ENCODE data around the gene LPCAT1. TPM values are rescaled to one million over a fixed set of nuclear protein-coding genes. Genes with fewer than 3 reads are reported as not detected.

Gene LPCAT1
- polyA plus RNA-seq, 1 donor, result 46.0 TPM

DNA sequence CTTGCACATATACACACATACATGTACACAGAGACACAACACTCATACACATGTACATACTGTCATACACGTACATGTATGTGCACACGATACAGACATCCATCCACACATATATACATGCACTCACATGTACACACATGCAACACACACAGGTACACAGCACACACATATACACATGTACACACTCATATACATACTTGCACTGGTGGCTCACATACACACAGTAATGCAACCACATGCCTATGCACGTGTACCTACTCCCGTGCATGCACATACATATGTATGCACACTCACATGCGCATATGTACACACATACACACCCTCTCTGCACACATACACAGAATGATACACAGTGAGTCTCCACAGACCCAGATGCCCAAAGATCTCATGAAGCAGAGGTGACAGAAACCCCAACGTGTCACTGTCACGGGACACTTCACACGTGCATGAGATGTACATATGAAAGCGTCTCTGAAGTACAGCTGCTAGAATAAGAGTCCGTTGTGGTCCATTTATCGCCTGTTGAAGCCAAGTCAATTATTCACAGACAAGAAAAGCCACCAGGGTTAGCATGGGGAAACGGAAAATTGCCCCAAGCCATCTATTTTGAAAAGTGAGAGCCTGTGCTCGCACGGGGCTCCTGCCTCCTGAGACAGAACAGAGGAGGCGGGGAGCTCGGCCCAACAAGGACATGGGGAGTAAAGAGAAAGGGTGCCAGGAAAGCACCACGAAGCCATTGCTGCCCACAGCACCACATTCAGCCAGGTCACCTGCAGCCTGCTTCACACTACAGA lies 24.9 kb downstream of the LPCAT1 start:
- DNase-seq, result peak; percentile 41

DNA sequence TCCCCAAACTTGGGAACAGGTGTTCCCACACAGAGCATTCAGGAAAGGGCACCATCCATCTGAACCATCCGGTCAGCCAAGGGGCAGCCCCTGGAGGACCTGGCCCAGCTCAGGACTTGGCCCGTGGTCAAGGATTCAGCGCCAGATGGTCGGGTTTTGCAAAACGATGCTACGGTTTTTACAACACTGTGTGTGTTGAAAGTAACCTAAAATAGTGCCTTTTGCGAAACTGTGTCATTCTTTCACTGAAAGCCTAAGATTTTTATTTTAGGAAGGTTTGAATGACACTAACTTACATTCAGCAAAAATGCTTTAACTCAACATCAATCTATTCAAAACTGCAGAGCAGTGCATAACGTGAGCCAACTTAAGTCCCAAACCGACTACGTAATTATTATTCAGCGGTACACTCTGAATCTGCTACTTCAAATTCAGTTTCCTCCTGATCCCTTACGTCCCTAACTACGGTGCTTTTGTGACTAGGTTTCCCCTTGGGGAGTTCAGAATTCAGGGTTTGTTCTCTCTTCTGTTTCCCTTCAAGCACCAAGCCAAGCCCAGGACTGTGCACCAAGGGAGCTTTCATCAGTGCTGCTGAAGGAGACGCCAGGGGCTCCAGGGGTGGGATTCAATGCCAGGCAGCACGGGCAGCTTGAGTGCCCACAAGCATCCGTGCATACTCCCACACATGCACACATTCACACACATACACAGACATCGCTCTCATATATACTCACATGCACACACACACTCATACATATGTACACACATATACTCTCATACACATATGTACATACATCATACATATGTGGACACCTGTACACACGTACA lies 25.8 kb downstream of the LPCAT1 start:
- DNase-seq, result no peak

DNA sequence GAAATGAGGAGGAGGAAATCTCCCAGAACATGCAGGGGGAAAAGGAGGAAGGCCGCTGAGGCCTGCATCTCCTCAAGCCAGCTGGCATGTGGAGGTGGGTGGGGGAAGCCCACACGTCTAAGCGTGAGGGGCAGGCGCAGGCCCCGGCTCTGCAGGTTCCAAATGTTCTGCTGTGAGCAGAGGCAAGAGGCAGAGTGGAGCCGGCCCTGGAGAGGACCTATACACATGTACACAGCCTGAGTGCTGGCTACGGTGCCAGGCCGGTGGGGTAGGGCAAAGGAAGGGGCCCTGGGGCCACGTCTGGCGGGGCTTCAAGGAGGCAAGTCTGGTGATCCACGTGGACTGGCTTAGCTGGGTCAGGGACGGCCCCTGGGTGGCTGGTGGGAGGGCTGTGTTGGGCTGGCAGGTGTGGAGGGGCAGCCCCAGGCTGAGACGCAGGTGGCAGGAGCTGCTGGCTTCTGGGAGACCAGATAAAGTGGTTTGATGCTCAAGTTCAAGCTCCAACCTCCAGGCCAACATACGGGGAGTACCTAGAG lies 26.4 kb downstream of the LPCAT1 start:
- DNase-seq, result no peak

DNA sequence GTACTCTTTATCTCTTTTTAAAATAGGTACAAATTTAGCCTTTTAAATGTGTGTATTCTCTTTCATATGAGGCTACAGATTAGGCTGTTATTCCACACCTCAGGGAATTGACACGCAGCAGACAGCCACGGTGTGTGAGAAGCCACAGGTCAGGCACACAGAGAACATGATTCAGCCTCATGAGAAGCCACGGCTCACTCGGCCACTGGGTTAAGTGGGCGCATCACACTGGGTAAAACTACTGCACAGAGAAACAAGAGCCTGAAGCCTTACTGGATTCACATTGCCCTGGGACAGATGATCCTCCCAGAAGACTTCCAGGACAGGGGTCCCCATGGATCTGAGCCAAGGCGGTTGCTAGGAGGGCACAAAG lies 28.2 kb downstream of the LPCAT1 start:
- DNase-seq, result no peak

DNA sequence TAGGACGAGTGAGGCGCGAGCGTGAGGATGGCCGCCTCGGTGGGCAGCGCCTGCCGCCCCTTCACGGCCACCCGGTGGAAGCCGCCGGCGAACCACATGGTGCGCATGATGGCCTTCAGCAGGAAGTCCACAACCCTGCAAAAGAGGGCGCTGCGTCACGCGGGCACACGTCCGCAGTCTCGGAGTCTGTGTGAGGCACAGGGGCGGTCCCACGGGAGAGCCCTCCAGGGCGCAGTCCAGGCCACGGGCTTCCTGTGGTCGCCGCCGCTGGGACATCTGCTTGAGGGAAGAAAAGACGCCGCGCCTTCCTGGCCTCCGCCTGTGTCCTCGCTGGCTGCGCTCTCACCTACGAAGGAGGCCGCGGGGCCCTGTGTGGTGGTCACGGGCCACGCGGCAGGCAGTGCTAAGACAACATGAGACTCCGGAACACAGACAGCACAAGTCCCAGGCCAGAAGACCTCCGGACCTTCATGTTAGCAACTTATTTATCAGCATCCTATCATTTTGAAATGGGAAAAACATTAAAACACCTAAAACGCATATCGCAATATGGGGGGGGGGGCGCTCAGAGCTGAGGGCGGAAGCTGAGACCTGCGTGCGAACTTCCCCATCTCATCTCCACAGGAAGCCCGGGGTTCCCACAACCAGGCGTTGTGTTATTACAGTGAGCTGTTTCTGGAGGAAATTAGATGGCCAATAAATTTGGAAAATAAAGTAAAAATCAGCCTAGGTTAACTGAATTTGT lies 28.8 kb downstream of the LPCAT1 start:
- DNase-seq, result no peak

DNA sequence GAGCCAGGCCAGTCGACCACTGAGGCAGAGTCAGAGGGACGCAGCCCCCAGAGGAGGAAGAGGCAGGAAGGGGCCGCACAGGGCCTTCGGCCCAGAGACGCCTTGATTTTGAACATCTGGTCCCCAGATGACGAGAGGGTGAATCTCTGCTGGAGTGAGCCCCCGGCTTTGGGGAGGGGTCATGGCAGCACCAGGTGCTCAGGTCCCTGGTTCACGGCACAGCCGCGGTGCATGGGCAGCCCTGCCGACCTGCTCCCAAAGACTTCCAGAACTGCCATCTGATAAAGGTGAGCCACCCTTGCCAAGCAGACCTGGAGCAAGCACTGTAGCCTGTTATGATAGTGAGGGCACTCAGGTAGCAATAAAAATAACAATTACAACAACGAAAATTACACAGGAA lies 29.8 kb downstream of the LPCAT1 start:
- no peak for DNase-seq

DNA sequence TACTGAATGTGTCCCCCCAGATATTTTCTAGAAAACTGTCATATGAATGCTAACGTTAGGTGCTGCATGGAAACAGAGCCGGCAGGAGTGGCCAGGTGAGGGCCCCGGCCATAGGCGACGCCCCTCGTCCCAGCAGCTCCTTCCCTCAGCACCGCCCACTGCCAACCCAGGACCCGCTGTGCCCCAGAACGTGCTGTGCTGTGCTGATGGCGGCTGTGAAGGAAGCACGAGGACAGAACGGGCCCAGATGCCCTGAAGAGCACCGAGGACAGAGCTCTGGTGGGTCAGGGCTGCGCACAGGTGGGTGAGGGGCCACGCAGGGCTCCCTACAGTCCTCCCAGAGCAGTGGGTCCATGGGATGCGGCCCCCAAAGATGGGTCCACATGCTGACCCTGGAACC lies 30.3 kb downstream of the LPCAT1 start:
- no peak for DNase-seq

DNA sequence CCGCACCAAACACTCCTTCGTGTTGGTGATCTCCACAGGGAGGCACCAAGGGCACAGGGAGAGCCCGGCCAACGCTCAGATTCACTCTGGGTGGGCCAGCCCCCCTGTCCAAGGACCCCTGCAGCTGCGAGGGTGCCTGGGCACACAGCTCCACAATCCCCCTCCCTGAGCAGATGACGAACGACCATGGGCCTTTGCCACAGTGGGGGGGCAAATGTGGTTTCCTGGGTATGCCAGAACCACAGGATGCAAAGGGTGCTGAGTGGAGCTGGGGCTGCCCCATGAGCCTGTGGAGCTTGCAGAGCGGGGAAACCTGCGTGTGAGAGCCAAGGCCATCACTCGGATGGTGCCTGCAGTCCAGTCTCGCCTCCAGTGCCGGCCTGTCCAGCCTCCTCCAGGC lies 31.0 kb downstream of the LPCAT1 start:
- no peak for DNase-seq

DNA sequence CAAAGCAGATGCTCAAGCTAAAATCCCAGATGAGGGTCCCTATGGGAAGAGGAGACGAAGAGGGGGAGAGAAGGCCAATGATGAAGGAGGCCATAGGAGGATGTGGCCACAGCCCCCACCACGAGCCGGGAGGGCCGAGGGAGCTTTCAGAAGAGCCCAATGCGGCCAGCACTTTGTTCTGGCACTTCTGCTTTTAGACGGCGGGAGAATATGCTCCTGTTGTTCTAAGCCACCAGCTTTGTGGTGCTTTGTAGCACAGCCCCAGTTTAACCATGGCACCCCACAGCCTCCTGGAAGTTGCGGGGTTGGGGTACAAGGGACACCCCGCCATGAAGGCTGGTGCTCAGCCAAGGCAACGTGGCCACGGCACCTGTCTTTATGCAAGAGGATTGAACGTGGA lies 33.4 kb downstream of the LPCAT1 start:
- DNase-seq, result no peak

DNA sequence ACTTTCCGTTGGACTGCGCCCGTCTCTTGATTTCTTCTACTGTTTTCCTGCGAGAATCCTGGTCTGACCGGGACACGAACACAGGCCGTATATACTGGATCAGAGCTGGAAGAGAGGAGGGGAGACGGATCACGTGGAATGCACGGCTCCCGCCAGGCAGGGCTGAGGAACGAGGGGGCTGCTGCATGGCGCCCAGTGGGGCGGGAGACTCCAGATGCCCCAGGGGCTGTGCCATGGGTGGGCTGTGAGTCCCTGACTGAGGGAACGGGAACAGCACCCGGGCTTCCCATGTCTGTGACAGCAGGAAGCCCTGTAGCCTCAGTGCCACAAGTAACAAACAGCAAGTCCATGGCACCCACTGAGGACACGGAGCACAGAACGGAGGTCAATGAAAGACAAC lies 34.0 kb downstream of the LPCAT1 start:
- DNase-seq, result no peak

DNA sequence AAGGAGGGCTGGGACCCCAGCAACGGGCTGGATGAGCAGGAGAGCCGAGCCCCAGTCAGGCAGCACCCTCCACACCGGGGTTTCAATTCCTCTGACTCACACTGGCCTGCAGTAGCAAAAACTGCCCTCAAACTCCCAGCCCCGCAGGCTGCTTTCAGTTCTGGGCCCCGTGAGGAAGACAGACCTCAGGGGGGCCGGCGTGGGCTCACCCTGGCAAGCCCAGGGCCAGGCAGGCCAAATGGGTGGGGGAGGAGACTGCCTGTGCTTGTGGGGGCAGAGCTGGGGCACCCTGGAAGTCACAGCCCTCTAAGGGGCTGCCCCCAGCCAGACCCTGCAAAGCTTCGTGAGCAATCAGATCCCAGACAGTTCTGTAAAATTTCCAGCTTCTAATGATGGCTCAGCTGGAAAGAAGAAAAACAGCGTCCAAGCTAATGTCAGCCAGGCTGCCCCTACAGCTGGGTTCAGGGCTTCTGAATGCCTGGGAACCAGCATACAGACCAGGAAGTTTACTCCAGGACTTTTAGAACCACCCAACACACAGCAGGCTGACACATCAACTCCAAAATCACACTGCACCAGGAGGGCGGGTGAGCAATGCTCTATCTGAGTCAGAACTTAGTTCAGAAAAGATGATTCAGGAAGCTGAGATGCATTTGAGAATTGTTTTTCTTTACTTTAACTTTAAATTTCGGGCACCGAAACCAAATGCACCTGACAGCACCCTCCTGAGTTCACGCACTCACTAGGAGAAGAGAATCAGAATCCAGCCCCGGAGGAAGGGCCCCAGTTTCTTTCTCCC lies 34.7 kb downstream of the LPCAT1 start:
- no peak for DNase-seq

DNA sequence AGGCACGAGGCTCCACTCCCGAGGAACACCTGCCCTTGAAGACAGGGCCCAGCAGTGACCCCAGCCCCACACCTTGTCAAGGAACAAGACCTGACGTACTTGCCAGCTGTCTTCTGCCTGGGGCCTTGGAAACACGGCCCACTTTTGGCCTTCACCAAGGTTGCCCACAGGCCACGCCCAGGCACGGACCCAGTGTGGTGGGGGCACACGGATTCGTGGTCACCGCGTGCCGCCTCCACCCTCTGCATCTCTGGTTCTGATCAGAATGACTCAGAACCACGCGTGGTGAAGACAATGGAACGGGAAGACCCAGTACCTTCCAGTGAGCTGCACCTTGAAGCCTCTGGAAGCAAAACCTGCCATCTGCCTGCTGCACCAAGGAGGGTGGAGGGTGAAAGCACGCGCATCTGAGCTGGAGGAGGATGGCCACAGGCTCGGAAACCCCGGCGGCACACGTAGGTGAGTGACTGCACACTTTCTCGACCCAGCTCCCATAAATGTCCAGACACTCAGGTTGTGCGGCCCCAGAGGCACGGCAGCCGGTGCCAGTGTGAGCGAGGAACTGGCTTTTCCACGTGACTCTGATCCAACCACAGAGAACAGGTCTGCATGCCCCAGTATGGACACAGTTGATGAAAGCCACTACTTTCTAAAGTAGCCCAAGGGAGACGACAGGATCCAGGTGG lies 36.5 kb downstream of the LPCAT1 start:
- no peak for DNase-seq

DNA sequence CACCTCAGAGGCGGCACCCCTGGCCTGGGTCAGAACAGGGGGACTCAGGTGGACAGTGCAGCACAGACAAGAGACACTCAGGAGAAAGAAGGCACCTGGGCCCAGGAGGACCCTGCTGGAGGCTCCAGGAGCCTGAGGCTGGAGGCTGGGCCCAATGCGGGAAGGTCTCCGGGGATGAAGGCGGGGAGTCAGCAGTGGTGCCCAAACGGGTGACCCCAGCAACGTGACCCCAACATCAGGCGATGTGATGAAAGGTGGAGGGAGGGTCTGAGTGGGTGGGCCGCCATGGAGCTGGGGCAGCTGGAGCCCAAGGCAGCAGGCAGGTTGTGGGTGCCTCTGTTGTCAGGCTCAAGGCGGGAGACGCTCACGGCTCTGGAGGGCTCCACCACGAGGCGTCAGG lies 37.5 kb downstream of the LPCAT1 start:
- no peak for DNase-seq

DNA sequence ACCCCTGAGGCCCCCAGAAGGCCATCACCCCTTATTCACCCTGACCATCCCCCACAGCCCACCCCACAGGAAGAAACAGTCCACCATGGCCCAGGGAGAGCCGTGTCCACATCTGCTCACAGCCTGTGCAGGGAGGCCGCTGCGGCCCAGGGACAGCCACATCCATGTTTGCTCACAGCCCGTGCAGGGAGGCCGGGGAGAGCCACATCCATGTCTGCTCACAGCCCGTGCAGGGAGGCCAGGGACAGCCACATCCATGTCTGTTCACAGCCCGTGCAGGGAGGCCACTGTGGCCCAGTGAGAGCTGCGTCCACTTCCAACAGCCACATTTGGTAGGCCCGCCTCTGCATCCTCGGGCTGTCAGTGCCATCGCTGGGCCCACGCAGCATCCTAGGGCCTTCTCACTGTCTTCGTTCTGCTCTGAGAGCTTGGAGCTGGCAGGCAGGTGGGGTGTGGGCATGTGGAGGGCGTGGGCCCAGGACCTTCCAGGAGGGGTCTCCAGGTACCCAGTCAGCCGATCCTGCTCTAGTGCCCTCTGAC lies 38.1 kb downstream of the LPCAT1 start:
- no peak for DNase-seq

DNA sequence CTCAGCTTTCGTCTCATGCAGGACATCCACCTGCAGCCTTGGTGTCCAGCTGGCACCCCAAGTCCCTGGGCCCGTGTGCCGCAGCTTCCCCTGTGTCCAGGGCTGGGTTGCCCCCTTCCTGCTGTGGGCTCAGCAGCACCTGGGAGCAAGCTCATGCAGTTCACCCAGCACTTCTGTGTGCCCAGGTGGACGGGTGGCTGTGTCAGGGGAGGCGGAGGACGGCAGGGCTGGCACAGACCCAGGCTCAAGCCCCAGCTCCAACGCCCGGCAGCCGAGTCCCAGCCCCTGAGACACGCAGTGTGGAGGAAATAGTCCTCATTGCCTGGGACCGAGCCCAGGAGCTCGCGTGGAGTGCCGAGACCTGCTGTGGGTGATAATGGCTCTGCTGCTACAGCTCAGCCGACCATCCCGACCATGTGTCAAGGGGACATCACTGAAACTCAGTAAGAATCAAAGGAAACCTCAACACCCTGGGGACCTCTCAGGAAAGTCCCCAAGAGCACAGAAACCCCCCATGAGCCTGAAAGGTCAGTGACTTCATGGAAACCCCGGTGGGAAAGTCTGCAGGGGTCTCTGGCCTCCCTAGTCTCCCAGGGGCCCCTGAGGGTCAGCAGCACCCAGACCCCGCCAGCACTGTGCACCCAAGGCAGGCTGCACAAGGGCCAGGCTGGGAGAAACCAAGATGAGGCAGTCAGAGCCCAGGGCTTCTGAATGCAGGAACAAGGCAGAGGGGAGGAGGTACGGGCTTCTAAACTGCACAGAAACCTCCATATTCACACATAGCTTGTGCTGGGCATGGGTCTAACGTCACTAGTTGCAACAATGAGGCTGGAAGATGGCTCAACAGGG lies 38.8 kb downstream of the LPCAT1 start:
- DNase-seq, result no peak

DNA sequence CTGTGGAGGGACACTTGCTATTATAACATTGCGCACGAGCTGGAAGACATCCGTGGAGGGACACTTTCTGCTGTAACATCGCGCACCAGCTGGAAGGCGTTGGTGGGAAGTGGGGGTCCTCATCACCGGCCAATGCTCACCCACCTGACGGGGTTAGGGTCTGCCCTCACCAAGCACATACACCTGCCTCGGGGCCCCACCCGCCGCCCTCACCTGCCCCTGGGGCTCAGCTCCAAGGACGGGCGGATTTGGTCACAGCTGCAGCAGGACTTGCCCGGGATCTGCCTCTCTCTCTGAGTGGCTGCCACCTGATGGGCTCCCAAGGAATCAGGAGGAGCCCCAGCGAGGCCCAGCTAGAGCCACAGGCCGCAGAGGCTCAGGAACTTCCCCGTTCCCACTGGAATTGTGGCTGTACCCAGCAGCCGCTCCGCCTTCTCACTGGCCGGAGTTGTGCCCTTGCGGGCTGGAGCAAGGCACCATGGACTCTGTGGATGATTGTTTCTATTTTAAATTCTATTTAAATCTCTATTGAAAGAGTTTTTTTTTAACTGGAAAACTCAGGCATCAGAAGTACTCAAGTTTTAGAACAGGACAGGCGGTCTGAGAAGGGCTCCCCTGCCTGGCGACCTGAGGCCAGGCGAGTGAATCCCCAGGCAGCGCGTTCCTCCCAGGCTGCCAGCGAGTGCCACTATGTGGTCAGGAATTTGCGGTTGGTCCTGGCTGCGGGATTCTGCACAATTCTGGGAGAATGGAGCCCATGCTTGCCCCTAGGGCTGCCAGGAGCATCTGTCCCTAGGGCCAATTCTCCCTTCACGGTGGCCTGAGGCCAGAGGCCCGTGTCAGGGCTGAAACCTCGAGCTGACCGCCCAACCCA lies 39.7 kb downstream of the LPCAT1 start:
- no peak for DNase-seq

DNA sequence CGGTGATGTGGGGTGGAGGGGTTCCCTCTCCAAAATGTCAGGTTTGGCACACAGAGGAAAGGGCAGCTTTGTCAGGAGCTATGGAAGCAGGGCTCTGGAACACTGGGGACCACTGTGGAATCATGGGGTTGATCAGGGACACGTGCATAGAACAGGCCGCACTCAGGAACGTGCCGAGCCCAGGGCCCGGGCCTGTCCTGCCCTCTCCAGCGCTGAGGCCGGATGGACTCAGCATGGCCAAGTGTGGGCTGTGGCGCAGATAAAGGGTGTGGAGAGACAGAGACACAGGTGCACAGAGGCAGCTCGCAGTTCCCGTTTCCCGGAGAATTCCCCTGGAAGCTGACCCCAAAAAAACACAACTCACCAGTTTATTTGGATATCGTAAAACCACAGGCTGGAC lies 40.7 kb downstream of the LPCAT1 start:
- DNase-seq, result no peak

DNA sequence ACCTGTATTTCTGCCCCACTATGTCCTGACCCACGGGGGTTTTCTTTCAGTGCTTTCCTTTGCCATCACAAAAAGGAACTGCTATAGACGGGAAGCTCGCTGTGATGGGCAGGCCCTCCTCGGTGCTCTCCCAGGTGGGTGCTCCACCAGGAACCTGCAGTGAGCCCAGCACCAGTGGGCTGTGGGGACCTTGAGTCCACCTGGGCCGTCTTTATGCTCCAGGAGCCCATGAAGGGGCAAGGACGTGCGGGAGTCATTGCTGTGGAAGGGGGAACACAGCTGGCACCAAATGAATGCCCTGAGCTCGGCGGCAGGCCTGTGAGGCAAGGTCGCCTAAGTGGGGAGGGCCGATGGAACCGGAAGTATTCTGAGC lies 41.8 kb downstream of the LPCAT1 start:
- DNase-seq, result no peak
